ENCODE data around the gene SAMD1.

SAMD1 gene

GRCh38 chr19:14088634-14089411 is 1.7 kb downstream of the SAMD1 start:
- DNase-seq = no peak

- DNase-seq = no peak
Measured at GRCh38 chr19:14086098-14086497, 4.5 kb downstream of the SAMD1 start.

- no peak for DNase-seq
Measured at GRCh38 chr19:14085309-14085995, 5.1 kb downstream of the SAMD1 start, which contains the start of gene C19orf67. TSS of gene C19orf67 (minus strand) at chr19:14085783. CDS start at chr19:14085627, 156 bp downstream.

GRCh38 chr19:14082675-14082960 is 7.9 kb downstream of the SAMD1 start:
- DNase-seq = no peak

- no peak for DNase-seq
Measured at GRCh38 chr19:14081797-14082674, 8.5 kb downstream of the SAMD1 start.

- peak; percentile 82 for DNase-seq
Measured at GRCh38 chr19:14080887-14081796, 9.4 kb downstream of the SAMD1 start.

GRCh38 chr19:14078411-14078810 is 12.1 kb downstream of the SAMD1 start:
- no peak for DNase-seq

- no peak for DNase-seq
Measured at GRCh38 chr19:14073925-14074838, 16.4 kb downstream of the SAMD1 start.

GRCh38 chr19:14073261-14073924 is 17.2 kb downstream of the SAMD1 start:
- DNase-seq = no peak

GRCh38 chr19:14072535-14073260 is 17.9 kb downstream of the SAMD1 start, which contains the start of gene MISP3:
TSS of gene MISP3 (plus strand) at chr19:14072786. CDS start at chr19:14073310, 524 bp downstream.
- no peak for DNase-seq

- DNase-seq = no peak
Measured at GRCh38 chr19:14070268-14071050, 20.1 kb downstream of the SAMD1 start.

- no peak for DNase-seq
Measured at GRCh38 chr19:14066134-14066533, 24.4 kb downstream of the SAMD1 start.

- DNase-seq = no peak
Measured at GRCh38 chr19:14063105-14063504, 27.4 kb downstream of the SAMD1 start.

- no peak for DNase-seq
Measured at GRCh38 chr19:14062558-14062855, 28.0 kb downstream of the SAMD1 start.

GRCh38 chr19:14061751-14062557 is 28.6 kb downstream of the SAMD1 start, which contains the start of gene PALM3:
TSS of gene PALM3 (minus strand) at chr19:14062076. CDS start at chr19:14061980, 96 bp downstream.
- DNase-seq = no peak

- no peak for DNase-seq
Measured at GRCh38 chr19:14061081-14061749, 29.3 kb downstream of the SAMD1 start.

GRCh38 chr19:14059652-14060155 is 30.8 kb downstream of the SAMD1 start:
- no peak for DNase-seq

Data from 8988T (cell line).